H7 (cell line): Measurements from ENCODE around the gene SNRPA. TPM values are rescaled to one million over a fixed set of nuclear protein-coding genes. Genes with fewer than 3 reads are reported as not detected.
"Not testable (repeated sequence)": the region's sequence is repeated elsewhere in the genome, so short reads cannot be mapped to it uniquely, and the experiment has no call there.

Experiments used
- DNase-seq: peaks from one replicate; pipeline ENCODE4 v3.0.0; 2012
- H3K27me3 ChIP-seq: 2 replicates; pipeline ENCODE4 v1.6.0; 2011; ENCODE audit warnings: mild to moderate bottlenecking, low read length; ENCODE audit not compliant: control insufficient read depth, insufficient read depth
- H3K36me3 ChIP-seq: replicated peaks from 2 replicates; pipeline ENCODE4 v1.5.1; 2011; ENCODE audit warnings: low read length; ENCODE audit not compliant: control insufficient read depth, insufficient read depth
- H3K4me3 ChIP-seq: 2 replicates; pipeline ENCODE4 v1.5.1; 2011; ENCODE audit warnings: low read depth, mild to moderate bottlenecking, control low read depth, low read length, moderate library complexity; ENCODE audit not compliant: insufficient read depth
- total RNA-seq: library from RNA; depleted of rRNA; stranded (reverse); fragments of >200 nt; shearing (Covaris generic); gene quantifications from 2 replicates; pipeline ENCODE4 v1.2.3, GENCODE V29; 2014; rRNA removed

The SNRPA gene
- total RNA-seq, 1 experiment from 2014 or later = 502 TPM

GRCh38 chr19:40811478-40812341 is 60.7 kb downstream of the SNRPA start:
- DNase-seq = peak; percentile 75
- Histone ChIP-seq H3K36me3 (peaks cover 14% of the 10 kb centered on the region), H3K4me3 (peak overlapping the region; percentile 52), H3K27me3 (peaks cover 8% of the 10 kb centered on the region; the same call in 1 of the 2 replicates)

DNA sequence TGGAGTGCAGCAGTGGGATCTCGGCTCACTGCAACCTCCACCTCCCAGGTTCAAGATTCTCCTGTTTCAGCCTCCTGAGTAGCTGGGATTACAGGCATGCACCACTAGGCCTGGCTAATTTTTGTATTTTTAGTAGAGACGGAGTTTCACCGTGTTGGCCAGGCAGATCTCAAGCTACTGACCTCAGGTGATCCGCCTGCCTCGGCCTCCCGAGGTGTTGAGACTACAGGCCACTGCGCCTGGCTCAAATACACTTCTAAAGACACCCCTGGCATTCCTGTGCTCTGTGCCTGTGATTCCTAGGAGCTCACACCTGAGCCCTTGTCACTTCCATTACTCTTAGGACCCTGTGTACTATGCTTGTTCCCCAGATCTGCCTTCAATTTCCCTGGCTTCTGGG is 61.6 kb downstream of the SNRPA start:
- not testable (repeated sequence) for H3K4me3 ChIP-seq, H3K36me3 ChIP-seq, DNase-seq, H3K27me3 ChIP-seq

- Histone ChIP-seq H3K4me3 (no peak overlapping the region), H3K36me3 (peaks cover 5% of the 10 kb centered on the region), H3K27me3 (peaks cover 8% of the 10 kb centered on the region)
- no peak for DNase-seq
Observed at GRCh38 chr19:40813182-40813581, 62.2 kb downstream of the SNRPA start.

Other genes starting within 250 kb of the SNRPA start
- gene SHKBP1, start 174.3 kb upstream of the SNRPA start, total RNA-seq = 52.3 and 58.2 TPM in 2 replicates
- 54.6 and 83.1 TPM in 2 replicates for gene LTBP4, start 149.8 kb upstream of the SNRPA start, total RNA-seq
- gene NUMBL, start 60.6 kb upstream of the SNRPA start, total RNA-seq = 18.3 and 23.1 TPM in 2 replicates
- 73.8 and 82.7 TPM in 2 replicates for gene COQ8B, start 34.3 kb upstream of the SNRPA start, total RNA-seq
- 10.5 and 14.0 TPM in 2 replicates for gene ITPKC, start 34.1 kb upstream of the SNRPA start, total RNA-seq
- gene ACTMAP, start 726 bp upstream of the SNRPA start, total RNA-seq = 3.1 and 4.7 TPM in 2 replicates
- gene MIA, start 24.3 kb downstream of the SNRPA start, total RNA-seq = not detected in 2 replicates
- 23.8 and 26.4 TPM in 2 replicates for gene RAB4B, start 27.0 kb downstream of the SNRPA start, total RNA-seq
- 110 and 148 TPM in 2 replicates for gene EGLN2, start 48.0 kb downstream of the SNRPA start, total RNA-seq
- not detected in 2 replicates for gene CYP2A6, start 99.2 kb downstream of the SNRPA start, total RNA-seq
- not detected in 2 replicates for gene CYP2A7, start 131.0 kb downstream of the SNRPA start, total RNA-seq
- 16.0 and 22.4 TPM in 2 replicates for gene CYP2B6, start 240.1 kb downstream of the SNRPA start, total RNA-seq